IMR-90 (cell line): ENCODE data around the gene RABGAP1.

Source experiments
- CEBPB ChIP-seq: IDR thresholded peaks from 2 replicates; pipeline ENCODE4 v1.6.1; 2012; ENCODE audit warnings: low read depth, low read length, improper control_type of control experiment
- CHD1 ChIP-seq: IDR thresholded peaks from 2 replicates; pipeline ENCODE4 v1.6.1; 2012; ENCODE audit warnings: low read depth, low read length, improper control_type of control experiment
- CTCF ChIP-seq: conservative IDR thresholded peaks from 2 replicates; pipeline ENCODE4 v1.5.1; 2012; ENCODE audit warnings: mild to moderate bottlenecking, low read depth, low read length, improper control_type of control experiment
- FOS ChIP-seq: fragments of 150-350 bp; IDR thresholded peaks from 2 replicates; pipeline ENCODE4 v1.6.1; 2016; ENCODE audit warnings: low read depth, low read length
- MAFK ChIP-seq: IDR thresholded peaks from 2 replicates; pipeline ENCODE4 v1.6.1; 2012; ENCODE audit warnings: low read depth, low read length, improper control_type of control experiment
- MAZ ChIP-seq: IDR thresholded peaks from 2 replicates; pipeline ENCODE4 v1.6.1; 2012; ENCODE audit warnings: low read depth, mild to moderate bottlenecking, low read length, improper control_type of control experiment, moderate library complexity, borderline replicate concordance
- MXI1 ChIP-seq: IDR thresholded peaks from 2 replicates; pipeline ENCODE4 v1.6.1; 2012; ENCODE audit warnings: low read depth, mild to moderate bottlenecking, low read length, moderate library complexity, borderline replicate concordance
- NFE2L2 ChIP-seq: fragments of 150-350 bp; IDR thresholded peaks from 2 replicates; pipeline ENCODE4 v1.6.1; 2016; ENCODE audit warnings: low read depth, mild to moderate bottlenecking, low read length
- POLR2A ChIP-seq: IDR thresholded peaks from 2 replicates; pipeline ENCODE4 v1.6.1; 2012; ENCODE audit warnings: mild to moderate bottlenecking, low read depth, low read length
- RAD21 ChIP-seq: IDR thresholded peaks from 2 replicates; pipeline ENCODE4 v1.6.1; 2012; ENCODE audit warnings: low read length, improper control_type of control experiment
- RCOR1 ChIP-seq: IDR thresholded peaks from 2 replicates; pipeline ENCODE4 v1.6.1; 2012; ENCODE audit warnings: mild to moderate bottlenecking, low read length, improper control_type of control experiment; ENCODE audit not compliant: insufficient replicate concordance
- RFX5 ChIP-seq: IDR thresholded peaks from 2 replicates; pipeline ENCODE4 v1.8.0; 2012; ENCODE audit warnings: low read depth, mild to moderate bottlenecking, low read length, moderate library complexity
- SMC3 ChIP-seq: fragments of 150-350 bp; IDR thresholded peaks from 2 replicates; pipeline ENCODE4 v1.6.1; 2016; ENCODE audit warnings: low read depth, mild to moderate bottlenecking, antibody characterized with exemption, low read length, moderate library complexity
- USF2 ChIP-seq: fragments of 150-350 bp; IDR thresholded peaks from 2 replicates; pipeline ENCODE4 v1.6.1; 2017; ENCODE audit warnings: mild to moderate bottlenecking, antibody characterized with exemption, low read length, low read depth

GRCh38 chr9:123093141-123093540 is 152.3 kb downstream of the RABGAP1 start:
- TF ChIP-seq MAZ (no peak), POLR2A (no peak), CTCF (no peak), MXI1 (no peak), CEBPB (no peak), RAD21 (no peak), RCOR1 (no peak), FOS (no peak), MAFK (no peak), SMC3 (no peak), RFX5 (no peak), NFE2L2 (no peak), CHD1 (no peak), USF2 (no peak)
